K562 (cell line): ENCODE measurements around the gene ITGAL. TPM values are rescaled to one million over a fixed set of nuclear protein-coding genes. Genes with fewer than 3 reads are reported as not detected.
A peak's percentile ranks its signal among the peaks of the same experiment; 100 is the strongest.

Experiments
- ATAC-seq: fragments of 200-7000 bp; cut with Tn5 transposase; 3 replicates; pipeline ENCODE4 v1.9.1; 2020; ENCODE audit warnings: moderate library complexity
- BruUV-seq: library from RNA; stranded (reverse); fragments of 400-500 nt; replicated peaks from 2 replicates; lab custom pipeline; 2021; lab: Mats Ljungman, UMichigan
- CTCF ChIA-PET: fragments of 300-600 bp; formaldehyde crosslinking; extraction: SDS; loops from one replicate; lab custom pipeline; 2021; ENCODE audit warnings: low intra/inter-chr PET ratio; lab: Yijun Ruan, JAX
- POLR2A ChIA-PET: fragments of 300-600, 350-650 bp; sonication (Branson Sonifier 250); formaldehyde crosslinking; extraction: SDS; loops from one replicate; lab custom pipeline; 2021; ENCODE audit warnings: antibody characterized with exemption, inconsistent platforms; lab: Yijun Ruan, JAX
- DNase-seq, 4 experiments: peaks; one replicate each; pipeline versions ENCODE4 v3.0.0 to v3.0.0-alpha.2; 2011 to 2018; ENCODE audit warnings: low spot score in 3 of 4, mixed read lengths in 3 of 4; ENCODE audit errors: extremely low read depth in 1 of 4
- FAIRE-seq: peaks from 2 replicates; lab custom pipeline; 2011; peaks lifted over from hg19 to GRCh38; lab: Jason Lieb, UNC
- H2AFZ ChIP-seq: 2 replicates; pipeline ENCODE4 v1.6.0; 2011; ENCODE audit warnings: low read depth, low read length, control low read depth, inconsistent platforms
- H3K27ac ChIP-seq: fragments of 200-600 bp; 3 replicates; pipeline ENCODE4 v1.8.0; 2011; ENCODE audit warnings: low read depth, mild to moderate bottlenecking, control low read depth, inconsistent platforms, low read length, moderate library complexity, mixed read lengths; ENCODE audit errors: extremely low read depth
- H3K27me3 ChIP-seq, 2 experiments: fragments of 300-600 bp in 1 of 2; 2 replicates in 1 of 2; 3 replicates in 1 of 2; pipeline versions ENCODE4 v1.6.0 to v1.8.0; 2011; ENCODE audit warnings: inconsistent platforms in 2 of 2, low read length in 2 of 2, mild to moderate bottlenecking in 1 of 2, mixed read lengths in 1 of 2, moderate library complexity in 1 of 2; ENCODE audit not compliant: control insufficient read depth in 2 of 2, insufficient read depth in 2 of 2
- H3K36me3 ChIP-seq: fragments of 300-600 bp; 3 replicates; pipeline ENCODE4 v1.8.0; 2011; ENCODE audit warnings: mild to moderate bottlenecking, low read length, inconsistent platforms; ENCODE audit not compliant: control insufficient read depth, insufficient read depth
- H3K4me1 ChIP-seq, 2 experiments: fragments of 200-600 bp in 1 of 2; replicated peaks in 1 of 2; 2 replicates in 1 of 2; 3 replicates in 1 of 2; pipeline versions ENCODE4 v1.5.1 to v1.8.0; 2011; ENCODE audit warnings: inconsistent platforms in 2 of 2, low read length in 2 of 2, mild to moderate bottlenecking in 1 of 2, mixed read lengths in 1 of 2, moderate library complexity in 1 of 2; ENCODE audit not compliant: control insufficient read depth in 2 of 2, insufficient read depth in 2 of 2
- H3K4me2 ChIP-seq: 2 replicates; pipeline ENCODE4 v1.6.1; 2011; ENCODE audit warnings: low read length, control low read depth, inconsistent platforms, mixed read lengths; ENCODE audit not compliant: insufficient read depth
- H3K4me3 ChIP-seq: fragments of 200-600 bp; sonication (generic), shearing (Covaris generic); 2 replicates; pipeline ENCODE4 v1.5.1; 2016; ENCODE audit warnings: control low read depth, inconsistent platforms
- H3K79me2 ChIP-seq: fragments of 200-600 bp; 3 replicates; pipeline ENCODE4 v1.8.0; 2011; ENCODE audit warnings: low read length, inconsistent platforms; ENCODE audit not compliant: control insufficient read depth, insufficient read depth
- H3K9ac ChIP-seq, 2 experiments: 2 replicates each; pipeline versions ENCODE4 v1.6.0 to v1.6.1; 2011; ENCODE audit warnings: low read depth in 2 of 2, low read length in 2 of 2, control low read depth in 1 of 2, inconsistent platforms in 1 of 2, mild to moderate bottlenecking in 1 of 2, mixed read lengths in 1 of 2; ENCODE audit not compliant: insufficient read depth in 1 of 2
- H3K9me1 ChIP-seq: one replicate; pipeline ENCODE4 v1.6.0; 2011; ENCODE audit warnings: inconsistent platforms, mild to moderate bottlenecking, low read length, moderate library complexity; ENCODE audit not compliant: control insufficient read depth, insufficient read depth
- H3K9me3 ChIP-seq: replicated peaks from 2 replicates; pipeline ENCODE4 v1.5.1; 2011; ENCODE audit warnings: low read depth, low read length, inconsistent platforms; ENCODE audit not compliant: control insufficient read depth, insufficient read depth
- H4K20me1 ChIP-seq: replicated peaks from 2 replicates; pipeline ENCODE4 v1.6.1; 2011; ENCODE audit warnings: low read length, inconsistent platforms, mixed read lengths; ENCODE audit not compliant: control insufficient read depth, insufficient read depth
- BACH1 ChIP-seq: fragments of 200-800 bp; sonication (Bioruptor generic); IDR thresholded peaks from 2 replicates; pipeline ENCODE4 v1.6.1; 2016; ENCODE audit warnings: missing genetic modification characterization, missing compliant biosample characterization
- MBD2 ChIP-seq: sonication (generic); IDR thresholded peaks from 2 replicates; pipeline ENCODE4 v1.6.1; 2016; ENCODE audit warnings: low read depth, borderline replicate concordance
- MEF2D ChIP-seq: conservative IDR thresholded peaks from 2 replicates; pipeline ENCODE4 v1.6.1; 2016; ENCODE audit warnings: low read depth, missing genetic modification characterization, missing compliant biosample characterization
- NR2F6 ChIP-seq: fragments of 450-650 bp; formaldehyde crosslinking; IDR thresholded peaks from 2 replicates; pipeline ENCODE4 v1.4.0; 2020; ENCODE audit warnings: mild to moderate bottlenecking
- RBM17 ChIP-seq: fragments of 200-400 bp; formaldehyde crosslinking; IDR thresholded peaks from 2 replicates; pipeline ENCODE4 v1.6.1; 2017; ENCODE audit warnings: low read depth, mild to moderate bottlenecking, low read length, borderline replicate concordance
- ZNF583 ChIP-seq: fragments of 250-450 bp; sonication (Bioruptor Pico); IDR thresholded peaks from 2 replicates; pipeline ENCODE4 v1.4.0; 2020
- ZNF785 ChIP-seq: fragments of 250-450 bp; sonication (Bioruptor Pico); IDR thresholded peaks from 2 replicates; pipeline ENCODE4 v1.4.0; 2020; ENCODE audit warnings: mild to moderate bottlenecking
- WGBS: fragments of 100-300 bp; shearing (Covaris generic); methylation state at CpG from one replicate; pipeline ENCODE4 v1.1.6; 2016; ENCODE audit warnings: low coverage, mixed read lengths; ENCODE audit not compliant: insufficient coverage; ENCODE audit errors: missing lambda C conversion rate; 5-methylcytosine and 5-hydroxymethylcytosine counted together
- in situ Hi-C: fragments of 300-500 bp; cut with MboI; formaldehyde crosslinking; loops from 4 replicates; pipeline ENCODE4 v1.15.0; 2018; ENCODE audit warnings: inconsistent platforms, mixed read lengths
- intact Hi-C: fragments of 100-400 bp; cut with micrococcal nuclease; formaldehyde crosslinking; loops from 2 replicates; pipeline ENCODE4 v1.14.2; 2022
- polyA plus RNA-seq, 8 experiments: library from polyadenylated mRNA; depleted of rRNA in 4 of 8; stranded (reverse) in 5 of 8; unstranded in 3 of 8; fragments of >200 nt; fragmentation: Nextera tagmentation in 2 of 8; fragmentation: Illumina TruSeq in 1 of 8; extraction: Ambion mirVana in 2 of 8; extraction: Trizol in 1 of 8; gene quantifications; 2 replicates each; pipeline versions ENCODE4 v1.2.1 to v1.2.3, GENCODE V29; 2011 to 2014; ENCODE audit warnings: inconsistent platforms in 1 of 8, missing spikeins in 1 of 8
- total RNA-seq, 7 experiments: library from RNA; depleted of rRNA in 6 of 7; stranded (reverse); fragments of >200 nt in 6 of 7; fragmentation: Illumina TruSeq in 2 of 7; extraction: Trizol in 2 of 7; gene quantifications; 2 replicates each; pipeline versions ENCODE4 v1.2.1 to v1.2.3, GENCODE V29; 2011 to 2021; ENCODE audit warnings: low replicate concordance in 1 of 7
- TF ChIP-seq, protein P1 (sequence below), 2 experiments: fragments of 150-350 bp in 1 of 2; IDR thresholded peaks; 2 replicates each; pipeline ENCODE4 v1.6.1; 2012 to 2016; ENCODE audit warnings: low read depth in 2 of 2, low read length in 2 of 2, mild to moderate bottlenecking in 1 of 2, moderate library complexity in 1 of 2
- TF ChIP-seq, protein P2 (sequence below): IDR thresholded peaks from 2 replicates; pipeline ENCODE4 v1.6.1; 2014; ENCODE audit warnings: antibody characterized with exemption

ITGAL gene
- total and polyA plus RNA-seq, 9 of the 15 experiments (the other 6 are each of a cell fraction or from before 2014, with no cell fraction given): 0.01 to 0.53 TPM; not detected in 7

DNA sequence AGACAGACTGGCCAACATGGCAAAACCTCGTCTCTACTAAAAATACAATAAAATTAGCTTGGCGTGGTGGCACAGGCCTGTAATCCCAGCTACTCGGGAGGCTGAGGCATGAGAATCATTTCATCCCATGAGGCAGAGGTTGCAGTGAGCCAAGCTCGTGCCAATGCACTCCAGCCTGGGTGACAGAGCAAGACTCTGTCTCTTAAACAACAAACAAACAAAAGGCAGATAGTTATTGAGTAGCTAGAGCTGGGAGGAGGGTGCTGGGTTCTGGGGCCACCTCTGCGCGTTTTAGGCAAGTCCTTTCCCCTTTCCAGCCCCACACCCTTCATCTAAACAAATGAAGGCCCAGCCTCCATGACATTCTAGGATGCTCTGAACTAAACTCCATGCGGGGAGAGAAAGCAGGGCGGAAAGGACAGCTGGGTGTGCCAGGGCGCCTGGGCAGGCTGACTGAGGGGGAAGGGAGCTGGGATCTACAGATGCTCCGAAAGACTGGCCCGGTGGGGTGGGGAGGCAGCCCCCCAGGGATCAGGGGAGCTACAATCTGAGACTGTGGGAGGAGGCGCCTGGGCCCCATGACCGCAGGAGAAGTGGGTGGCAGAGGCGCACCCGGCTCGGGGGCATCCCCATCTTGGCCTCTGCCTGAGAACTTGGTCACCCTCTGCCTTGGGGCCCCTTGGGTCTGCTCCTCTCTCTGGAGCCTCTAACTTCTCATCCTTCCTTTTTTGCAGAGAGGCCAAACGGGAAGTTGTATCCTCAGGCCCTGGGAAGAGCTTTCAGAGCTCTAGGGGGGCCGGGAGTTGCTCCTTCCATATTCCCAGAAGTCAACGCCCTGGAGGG, 910 bp downstream of the ITGAL start (continued):
- TF ChIP-seq MBD2 (no peak), BACH1 (tag) (no peak), ZNF785 (CRISPR knock-in tag) (no peak), MEF2D (no peak), ZNF583 (no peak), RBM17 (no peak)

GRCh38 chr16:30474074-30474452, 1.5 kb downstream of the ITGAL start:
- no peaks in the 10 kb centered on the region for H3K9me3 ChIP-seq
- FAIRE-seq (no peak), DNase-seq (no peak), ATAC-seq (no peak)
- H3K4me1 ChIP-seq: peaks cover 0 to 15% of the 10 kb centered on the region in 2 experiments; a peak in 1 of 5 replicates
- H3K79me2 ChIP-seq: no peaks in the 10 kb centered on the region
- H3K9me1 ChIP-seq: no peaks in the 10 kb centered on the region
- H3K4me3 ChIP-seq: no peak overlapping the region
- intact Hi-C loops: no loop called here
- H3K27me3 ChIP-seq: no peaks in the 10 kb centered on the region
- in situ Hi-C loops: no loop called here
- H3K36me3 ChIP-seq: no peaks in the 10 kb centered on the region
- no peak overlapping the region for H3K27ac ChIP-seq
- POLR2A ChIA-PET: no interaction called here
- H3K9ac ChIP-seq: 0 out of 4 replicates have a peak overlapping the region, but pooled peaks of 1 of the 2 experiments have one; percentile 2
- WGBS: 52% methylated on average over 17 of the region's 35 CpGs
- CTCF ChIA-PET: no interaction called here
- no TSS peak for BruUV-seq
- H3K4me2 ChIP-seq: no peak overlapping the region
- TF ChIP-seq, protein P1, sequence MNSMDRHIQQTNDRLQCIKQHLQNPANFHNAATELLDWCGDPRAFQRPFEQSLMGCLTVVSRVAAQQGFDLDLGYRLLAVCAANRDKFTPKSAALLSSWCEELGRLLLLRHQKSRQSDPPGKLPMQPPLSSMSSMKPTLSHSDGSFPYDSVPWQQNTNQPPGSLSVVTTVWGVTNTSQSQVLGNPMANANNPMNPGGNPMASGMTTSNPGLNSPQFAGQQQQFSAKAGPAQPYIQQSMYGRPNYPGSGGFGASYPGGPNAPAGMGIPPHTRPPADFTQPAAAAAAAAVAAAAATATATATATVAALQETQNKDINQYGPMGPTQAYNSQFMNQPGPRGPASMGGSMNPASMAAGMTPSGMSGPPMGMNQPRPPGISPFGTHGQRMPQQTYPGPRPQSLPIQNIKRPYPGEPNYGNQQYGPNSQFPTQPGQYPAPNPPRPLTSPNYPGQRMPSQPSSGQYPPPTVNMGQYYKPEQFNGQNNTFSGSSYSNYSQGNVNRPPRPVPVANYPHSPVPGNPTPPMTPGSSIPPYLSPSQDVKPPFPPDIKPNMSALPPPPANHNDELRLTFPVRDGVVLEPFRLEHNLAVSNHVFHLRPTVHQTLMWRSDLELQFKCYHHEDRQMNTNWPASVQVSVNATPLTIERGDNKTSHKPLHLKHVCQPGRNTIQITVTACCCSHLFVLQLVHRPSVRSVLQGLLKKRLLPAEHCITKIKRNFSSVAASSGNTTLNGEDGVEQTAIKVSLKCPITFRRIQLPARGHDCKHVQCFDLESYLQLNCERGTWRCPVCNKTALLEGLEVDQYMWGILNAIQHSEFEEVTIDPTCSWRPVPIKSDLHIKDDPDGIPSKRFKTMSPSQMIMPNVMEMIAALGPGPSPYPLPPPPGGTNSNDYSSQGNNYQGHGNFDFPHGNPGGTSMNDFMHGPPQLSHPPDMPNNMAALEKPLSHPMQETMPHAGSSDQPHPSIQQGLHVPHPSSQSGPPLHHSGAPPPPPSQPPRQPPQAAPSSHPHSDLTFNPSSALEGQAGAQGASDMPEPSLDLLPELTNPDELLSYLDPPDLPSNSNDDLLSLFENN (IDR thresholded peaks at IDR 0.05; ENCODE audit: low read depth in 2 of 2, low read length in 2 of 2): no peak
- TF ChIP-seq NR2F6 (CRISPR knock-in tag): no peak
- TF ChIP-seq, protein P2, sequence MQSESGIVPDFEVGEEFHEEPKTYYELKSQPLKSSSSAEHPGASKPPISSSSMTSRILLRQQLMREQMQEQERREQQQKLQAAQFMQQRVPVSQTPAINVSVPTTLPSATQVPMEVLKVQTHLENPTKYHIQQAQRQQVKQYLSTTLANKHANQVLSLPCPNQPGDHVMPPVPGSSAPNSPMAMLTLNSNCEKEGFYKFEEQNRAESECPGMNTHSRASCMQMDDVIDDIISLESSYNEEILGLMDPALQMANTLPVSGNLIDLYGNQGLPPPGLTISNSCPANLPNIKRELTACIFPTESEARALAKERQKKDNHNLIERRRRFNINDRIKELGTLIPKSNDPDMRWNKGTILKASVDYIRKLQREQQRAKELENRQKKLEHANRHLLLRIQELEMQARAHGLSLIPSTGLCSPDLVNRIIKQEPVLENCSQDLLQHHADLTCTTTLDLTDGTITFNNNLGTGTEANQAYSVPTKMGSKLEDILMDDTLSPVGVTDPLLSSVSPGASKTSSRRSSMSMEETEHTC: no peak
- no peaks in the 10 kb centered on the region for H4K20me1 ChIP-seq
- H2AFZ ChIP-seq: no peak overlapping the region
